Lung (tissue), 12 donors: ENCODE data around the gene ANK3. TPM values are rescaled to one million over a fixed set of nuclear protein-coding genes. Genes with fewer than 3 reads are reported as not detected.

Experiments
- ATAC-seq: fragments of 200-7000 bp; cut with Tn5 transposase; one replicate; pipeline ENCODE4 v1.9.1; 2020; ENCODE audit warnings: moderate number of reproducible peaks; ENCODE audit not compliant: insufficient read depth, low FRiP score
- DNase-seq, 3 donors: peaks; one replicate each; pipeline ENCODE4 v3.0.0-alpha.2; 2013 to 2017
- H3K27ac ChIP-seq, 2 donors: one replicate each; pipeline ENCODE4 v1.5.1; 2013; ENCODE audit warnings: mild to moderate bottlenecking in 2 of 2, moderate library complexity in 2 of 2, control low read depth in 1 of 2, inconsistent platforms in 1 of 2, low read depth in 1 of 2, low read length in 1 of 2
- H3K27me3 ChIP-seq, 3 donors: one replicate each; pipeline ENCODE4 v1.5.1; 2013; ENCODE audit warnings: low read length in 2 of 3; ENCODE audit not compliant: control insufficient read depth in 3 of 3, insufficient read depth in 3 of 3
- H3K36me3 ChIP-seq, 4 donors: one replicate each; pipeline ENCODE4 v1.5.1; 2013; ENCODE audit warnings: low read length in 4 of 4, mild to moderate bottlenecking in 1 of 4, moderate library complexity in 1 of 4; ENCODE audit not compliant: control insufficient read depth in 4 of 4, insufficient read depth in 4 of 4
- H3K4me1 ChIP-seq, 5 donors: one replicate each; pipeline ENCODE4 v1.5.1; 2013; ENCODE audit warnings: low read length in 5 of 5, mild to moderate bottlenecking in 2 of 5, moderate library complexity in 1 of 5; ENCODE audit not compliant: control insufficient read depth in 5 of 5, insufficient read depth in 5 of 5
- H3K4me3 ChIP-seq: one replicate; pipeline ENCODE4 v1.5.1; 2013; ENCODE audit warnings: mild to moderate bottlenecking, control low read depth, moderate library complexity
- H3K9ac ChIP-seq, 2 donors: one replicate each; pipeline ENCODE4 v1.5.1; 2013; ENCODE audit warnings: low read length in 2 of 2, control low read depth in 1 of 2; ENCODE audit not compliant: insufficient read depth in 1 of 2
- H3K9me3 ChIP-seq, 4 donors: one replicate each; pipeline ENCODE4 v1.5.1; 2013; ENCODE audit warnings: low read length in 3 of 4, mild to moderate bottlenecking in 1 of 4, moderate library complexity in 1 of 4; ENCODE audit not compliant: control insufficient read depth in 4 of 4, insufficient read depth in 3 of 4
- CTCF ChIP-seq: IDR thresholded peaks from 2 replicates; pipeline ENCODE4 v1.5.1; 2012; ENCODE audit warnings: mild to moderate bottlenecking; ENCODE audit errors: control extremely low read depth, extremely low read depth
- WGBS, 2 donors: extraction: QIAGEN DNeasy Blood & Tissue Kit; methylation state at CpG; one replicate each; pipeline ENCODE4 v1.1.7; 2013; 5-methylcytosine and 5-hydroxymethylcytosine counted together
- polyA plus RNA-seq, 2 donors: library from polyadenylated mRNA; stranded (reverse); fragments of 200-250 nt; gene quantifications; one replicate each; pipeline ENCODE4 v1.2.1, GENCODE V29; 2013
- total RNA-seq, 2 donors: library from RNA; depleted of rRNA in 1 of 2; stranded (reverse); fragments of >200 nt in 1 of 2; gene quantifications; one replicate each; pipeline ENCODE4 v1.2.1, GENCODE V29; 2014 to 2021
- donor health status: control.
- donor health status: control.
- donor health status: Bipolar disorder and iron deficiency.
- donor health status: healthy.
- donor health status: DM: yes; HTN: yes; CAD: no.

Gene ANK3
- total and polyA plus RNA-seq, 4 donors = 10.4 to 96.0 (median 46.4) TPM

GRCh38 chr10:60144099-60144498 is 245.6 kb downstream of the ANK3 start:
- H3K4me1 ChIP-seq = peaks cover 0 to 15% (median 2%) of the 10 kb centered on the region in 5 donors
- H3K4me3 ChIP-seq = no peak overlapping the region
- no peaks in the 10 kb centered on the region for H3K9me3 ChIP-seq
- TF ChIP-seq CTCF = no peak
- H3K9ac ChIP-seq = no peak overlapping the region
- DNase-seq (no peak), ATAC-seq (no peak)
- peaks cover 0 to 2% (median 0%) of the 10 kb centered on the region in 4 donors for H3K36me3 ChIP-seq
- no peak overlapping the region for H3K27ac ChIP-seq
- WGBS, 2 donors = 94 to 97% methylated on average over 3 of the region's 3 CpGs
- no peaks in the 10 kb centered on the region for H3K27me3 ChIP-seq

DNA sequence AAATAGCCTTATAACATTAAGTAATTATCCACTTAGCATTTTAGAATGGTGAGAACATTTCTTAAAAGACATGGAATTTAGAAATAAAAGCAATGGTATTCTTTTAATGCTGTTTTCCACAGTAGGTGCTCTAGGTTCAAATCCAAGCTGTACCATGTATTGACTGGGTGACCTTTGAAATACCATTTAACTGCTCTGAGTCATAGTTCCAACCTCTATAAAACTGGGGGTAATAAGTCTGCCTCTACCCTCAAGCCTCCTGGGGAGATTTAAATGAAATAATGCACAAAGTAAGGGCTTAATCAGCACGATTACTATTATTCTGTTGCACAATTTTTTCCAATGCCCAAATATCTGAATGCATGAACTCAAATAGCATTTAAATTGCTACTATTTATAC is 246.9 kb downstream of the ANK3 start:
- Histone ChIP-seq H3K9me3 (no peaks in the 10 kb centered on the region), H3K27ac (no peak overlapping the region), H3K9ac (no peak overlapping the region), H3K4me1 (peaks cover 0 to 17% (median 2%) of the 10 kb centered on the region in 5 donors), H3K27me3 (no peaks in the 10 kb centered on the region), H3K4me3 (no peak overlapping the region), H3K36me3 (peaks cover 0 to 2% (median 0%) of the 10 kb centered on the region in 4 donors)
- no peak for TF ChIP-seq CTCF
- ATAC-seq (no peak), DNase-seq (no peak)
- 93% methylated on average over 1 of the region's 1 CpG for WGBS, 2 donors

- Histone ChIP-seq H3K4me1 (peaks cover 0 to 17% (median 2%) of the 10 kb centered on the region in 5 donors), H3K36me3 (peaks cover 0 to 2% (median 0%) of the 10 kb centered on the region in 4 donors), H3K9me3 (no peaks in the 10 kb centered on the region), H3K9ac (no peak overlapping the region), H3K27me3 (no peaks in the 10 kb centered on the region), H3K4me3 (no peak overlapping the region), H3K27ac (peak overlapping the region in 1 of 2 donors; percentile 72)
- DNase-seq (no peak), ATAC-seq (no peak)
- 88 to 93% methylated on average over 7 of the region's 7 CpGs for WGBS, 2 donors
- no peak for TF ChIP-seq CTCF
Observed at GRCh38 chr10:60141896-60142559, 247.6 kb downstream of the ANK3 start.
